GM19099 (cell line): ENCODE data around the gene BHLHE23.

Source experiments
- POLR2A ChIP-seq: IDR thresholded peaks from 3 replicates; pipeline ENCODE4 v1.6.1; 2011; ENCODE audit warnings: low read depth; ENCODE audit not compliant: insufficient read length; ENCODE audit errors: extremely low read depth

The BHLHE23 gene

GRCh38 chr20:63009988-63010769 lies 3.4 kb upstream of the BHLHE23 start:
- TF ChIP-seq POLR2A: peak; percentile 47

- TF ChIP-seq POLR2A: peak; percentile 66
These were observed 2.5 kb upstream of the BHLHE23 start for GRCh38 chr20:63009045-63009961.

GRCh38 chr20:63008541-63009044 lies 1.8 kb upstream of the BHLHE23 start:
- no peak for TF ChIP-seq POLR2A

- no peak for TF ChIP-seq POLR2A
These were observed 1.1 kb upstream of the BHLHE23 start for GRCh38 chr20:63007646-63008488.

GRCh38 chr20:63007360-63007645 lies 539 bp upstream of the BHLHE23 start:
- no peak for TF ChIP-seq POLR2A

GRCh38 chr20:63005862-63006539 lies 763 bp downstream of the BHLHE23 start:
- no peak for TF ChIP-seq POLR2A

GRCh38 chr20:63005365-63005861 lies 1.4 kb downstream of the BHLHE23 start:
- TF ChIP-seq POLR2A: no peak

GRCh38 chr20:63004607-63005364 lies 2.0 kb downstream of the BHLHE23 start:
- no peak for TF ChIP-seq POLR2A

- no peak for TF ChIP-seq POLR2A
These were observed 3.2 kb downstream of the BHLHE23 start for GRCh38 chr20:63003546-63003945.

- no peak for TF ChIP-seq POLR2A
These were observed 4.3 kb downstream of the BHLHE23 start for GRCh38 chr20:63002511-63002910.

- no peak for TF ChIP-seq POLR2A
These were observed 5.8 kb downstream of the BHLHE23 start for GRCh38 chr20:63000958-63001357.

GRCh38 chr20:63000036-63000435 lies 6.7 kb downstream of the BHLHE23 start:
- TF ChIP-seq POLR2A: no peak

GRCh38 chr20:62999580-62999979 lies 7.2 kb downstream of the BHLHE23 start:
- no peak for TF ChIP-seq POLR2A
